ENCODE data around the gene R3HCC1L.

R3HCC1L gene

DNA sequence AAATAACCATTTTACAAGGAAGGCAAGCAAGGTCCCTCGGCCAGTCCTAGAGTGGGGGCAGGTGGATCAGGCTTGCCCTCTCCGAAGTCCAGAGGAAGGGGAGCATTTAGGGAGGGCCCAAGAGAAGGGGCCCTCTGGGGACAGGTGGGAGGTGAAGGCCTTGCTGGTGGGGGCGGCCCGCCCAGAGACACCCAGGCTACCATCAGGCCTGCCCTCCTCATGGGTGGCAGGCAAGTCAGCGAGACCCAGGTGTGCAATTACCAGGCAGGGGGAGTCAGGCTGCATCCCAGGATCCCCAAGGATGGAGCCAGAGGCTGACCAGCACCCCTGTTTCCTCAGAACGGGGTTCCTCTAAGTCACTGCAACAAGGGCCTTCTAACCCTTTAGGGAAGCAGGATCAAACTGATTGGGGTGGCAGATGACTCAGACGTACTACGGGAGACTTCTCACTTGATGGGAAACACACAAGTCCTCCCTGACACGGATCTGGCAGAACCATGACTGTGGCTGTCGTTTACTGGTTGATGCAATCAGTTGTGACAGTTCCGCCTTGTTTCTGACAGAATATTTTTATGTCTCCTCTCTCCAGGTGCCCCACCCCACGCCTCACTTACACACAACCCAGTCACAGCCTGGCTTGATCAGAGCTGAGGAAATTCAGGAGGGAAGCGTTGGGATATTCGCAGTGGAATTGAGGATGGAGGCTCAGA is 125.3 kb downstream of the R3HCC1L start:
- no peak for DNase-seq (ENCODE audit: low read depth)
- H3K4me3 ChIP-seq (replicated peaks; ENCODE audit: low read depth, low read length) = no peak overlapping the region
- TF ChIP-seq, protein P1, sequence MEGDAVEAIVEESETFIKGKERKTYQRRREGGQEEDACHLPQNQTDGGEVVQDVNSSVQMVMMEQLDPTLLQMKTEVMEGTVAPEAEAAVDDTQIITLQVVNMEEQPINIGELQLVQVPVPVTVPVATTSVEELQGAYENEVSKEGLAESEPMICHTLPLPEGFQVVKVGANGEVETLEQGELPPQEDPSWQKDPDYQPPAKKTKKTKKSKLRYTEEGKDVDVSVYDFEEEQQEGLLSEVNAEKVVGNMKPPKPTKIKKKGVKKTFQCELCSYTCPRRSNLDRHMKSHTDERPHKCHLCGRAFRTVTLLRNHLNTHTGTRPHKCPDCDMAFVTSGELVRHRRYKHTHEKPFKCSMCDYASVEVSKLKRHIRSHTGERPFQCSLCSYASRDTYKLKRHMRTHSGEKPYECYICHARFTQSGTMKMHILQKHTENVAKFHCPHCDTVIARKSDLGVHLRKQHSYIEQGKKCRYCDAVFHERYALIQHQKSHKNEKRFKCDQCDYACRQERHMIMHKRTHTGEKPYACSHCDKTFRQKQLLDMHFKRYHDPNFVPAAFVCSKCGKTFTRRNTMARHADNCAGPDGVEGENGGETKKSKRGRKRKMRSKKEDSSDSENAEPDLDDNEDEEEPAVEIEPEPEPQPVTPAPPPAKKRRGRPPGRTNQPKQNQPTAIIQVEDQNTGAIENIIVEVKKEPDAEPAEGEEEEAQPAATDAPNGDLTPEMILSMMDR (IDR thresholded peaks at IDR 0.05; ENCODE audit: low read length, missing control alignments) = no peak

DNA sequence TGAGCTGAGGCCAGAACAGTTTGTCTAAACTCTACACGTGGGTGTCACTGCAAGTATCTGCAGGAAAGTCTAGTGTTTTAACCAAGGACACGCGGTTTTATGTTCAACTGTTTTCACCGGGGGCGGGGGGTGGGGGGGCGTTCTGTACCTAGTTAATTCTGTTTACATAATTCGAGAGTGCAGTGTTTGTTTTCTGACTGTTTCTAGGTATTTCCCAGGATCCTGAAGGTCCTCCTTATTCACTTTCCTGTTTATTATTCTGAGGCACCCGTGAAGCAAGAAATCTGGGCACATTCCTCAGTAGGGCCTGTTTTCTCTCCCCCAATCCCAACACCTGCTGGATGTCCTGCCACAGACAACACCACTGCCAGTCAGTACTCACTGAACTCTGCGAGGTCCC is 125.9 kb downstream of the R3HCC1L start:
- TF ChIP-seq, protein P1 (IDR thresholded peaks at IDR 0.05; ENCODE audit: low read length, missing control alignments) = no peak
- no peak overlapping the region for H3K4me3 ChIP-seq (replicated peaks; ENCODE audit: low read depth, low read length)
- no peak for DNase-seq (ENCODE audit: low read depth)

DNA sequence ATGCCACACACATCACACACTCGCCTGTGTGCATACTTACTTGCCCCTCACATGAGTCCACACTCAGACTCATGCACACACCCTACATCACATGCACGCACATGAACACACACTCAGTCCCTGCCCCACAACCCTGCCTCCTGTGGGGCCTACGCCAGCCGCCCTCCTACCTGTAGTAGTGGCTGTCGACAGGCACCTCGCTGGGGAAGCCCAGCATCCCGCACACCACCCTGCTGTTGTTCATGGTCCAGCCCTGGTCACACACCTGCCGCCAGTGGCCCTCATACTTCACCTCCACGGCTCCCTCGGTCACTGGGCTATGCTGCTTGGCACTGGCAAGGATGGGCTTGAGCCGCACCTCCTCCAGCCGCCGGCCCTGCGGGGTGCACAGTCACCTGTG is 126.3 kb downstream of the R3HCC1L start:
- TF ChIP-seq, protein P1 (IDR thresholded peaks at IDR 0.05; ENCODE audit: low read length, missing control alignments) = no peak
- no peak for DNase-seq (ENCODE audit: low read depth)
- no peak overlapping the region for H3K4me3 ChIP-seq (replicated peaks; ENCODE audit: low read depth, low read length)

DNA sequence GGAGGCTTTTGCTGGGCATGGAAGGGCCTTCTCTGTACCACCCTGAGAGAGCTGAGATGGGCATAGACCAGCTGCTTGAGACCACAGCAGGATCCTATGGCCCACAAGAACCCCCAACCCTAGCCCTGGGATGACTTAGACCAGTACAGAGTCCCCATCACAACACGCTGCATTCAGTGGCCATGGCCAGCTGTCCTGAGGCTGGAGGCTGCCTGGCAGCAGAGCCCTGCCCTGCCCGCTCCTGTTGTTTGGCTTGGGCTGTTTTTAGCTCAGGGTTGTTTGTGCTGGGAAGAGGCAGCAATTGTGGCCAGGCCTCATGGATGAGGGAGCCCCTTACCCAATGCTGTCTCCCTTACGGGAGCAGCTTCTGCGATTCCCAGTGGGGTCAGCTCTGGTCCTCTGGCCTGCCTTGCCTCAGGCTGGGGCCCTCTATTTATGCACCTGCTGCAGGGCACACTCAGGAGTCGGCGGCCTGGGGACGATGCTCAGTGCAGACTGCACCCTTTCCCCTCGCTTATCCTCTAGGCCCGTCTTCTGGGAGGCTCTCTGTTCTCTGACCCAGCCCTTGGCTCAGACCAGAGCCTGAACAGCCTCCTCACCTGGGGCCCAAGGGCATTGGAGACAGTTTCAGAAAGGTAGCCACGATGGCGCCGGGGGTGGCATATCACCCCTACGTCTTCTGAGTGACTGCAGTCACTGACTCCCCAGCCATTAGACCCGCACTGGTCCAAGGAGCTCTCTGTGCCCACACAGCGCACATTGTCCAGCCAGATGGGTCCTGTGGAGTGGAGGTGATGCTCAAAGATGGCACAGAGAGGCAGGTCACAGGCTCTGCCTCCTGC is 127.2 kb downstream of the R3HCC1L start:
- no peak overlapping the region for H3K4me3 ChIP-seq (replicated peaks; ENCODE audit: low read depth, low read length)
- no peak for DNase-seq (ENCODE audit: low read depth)
- TF ChIP-seq, protein P1 (IDR thresholded peaks at IDR 0.05; ENCODE audit: low read length, missing control alignments) = no peak

DNA sequence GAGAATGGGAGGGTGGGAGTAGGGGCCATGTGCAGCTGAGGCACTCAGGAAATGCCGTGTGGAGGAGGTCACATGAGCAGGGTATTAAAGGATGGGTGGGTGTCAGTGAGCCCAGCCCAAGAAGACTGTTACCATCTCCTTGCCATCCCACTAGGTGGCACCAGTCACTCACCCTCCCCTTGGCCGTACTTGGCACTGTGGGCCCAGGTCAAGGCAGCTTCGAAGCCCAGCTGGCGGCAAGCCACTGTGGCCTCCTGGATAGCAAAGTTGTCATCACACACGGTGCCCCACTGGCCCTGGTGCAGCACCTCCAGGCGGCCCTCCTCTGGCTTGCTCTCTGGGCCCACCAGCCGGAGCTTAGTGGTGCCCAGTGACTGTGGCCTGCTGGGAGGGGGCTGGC is 128.1 kb downstream of the R3HCC1L start:
- TF ChIP-seq, protein P1 (IDR thresholded peaks at IDR 0.05; ENCODE audit: low read length, missing control alignments) = peak; percentile 43
- no peak overlapping the region for H3K4me3 ChIP-seq (replicated peaks; ENCODE audit: low read depth, low read length)
- peak; percentile 53 for DNase-seq (ENCODE audit: low read depth)

DNA sequence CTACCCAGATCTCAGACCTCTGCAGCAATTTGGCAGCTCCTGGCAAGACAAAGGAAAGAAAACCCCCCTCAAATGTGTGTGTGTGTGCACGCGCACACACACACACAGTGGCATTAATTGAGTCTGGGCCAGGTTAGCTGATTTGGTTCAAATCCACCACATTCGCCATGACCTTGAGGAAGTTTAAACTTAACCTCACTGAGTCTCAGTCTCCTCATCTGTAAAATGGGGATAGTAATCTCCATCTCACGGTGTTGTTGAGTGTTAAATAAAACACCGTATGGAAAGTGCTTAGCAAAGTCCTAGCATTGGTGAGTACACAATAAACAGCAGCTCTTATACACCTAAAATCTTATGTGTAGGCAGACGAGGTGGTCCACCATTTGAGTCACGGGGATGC is 128.6 kb downstream of the R3HCC1L start:
- H3K4me3 ChIP-seq (replicated peaks; ENCODE audit: low read depth, low read length) = no peak overlapping the region
- TF ChIP-seq, protein P1 (IDR thresholded peaks at IDR 0.05; ENCODE audit: low read length, missing control alignments) = no peak
- no peak for DNase-seq (ENCODE audit: low read depth)

Measured in fibroblast of pulmonary artery (primary cell).